ENCODE data around the gene DNAH5.

The DNAH5 gene

GRCh38 chr5:13692172-13692571, 252.3 kb downstream of the DNAH5 start:
- no peak for DNase-seq

GRCh38 chr5:13676531-13676930, 268.0 kb downstream of the DNAH5 start:
- DNase-seq: no peak

- DNase-seq: no peak
These were observed 270.1 kb downstream of the DNAH5 start for GRCh38 chr5:13674391-13674790.

- DNase-seq: no peak
These were observed 271.0 kb downstream of the DNAH5 start for GRCh38 chr5:13673511-13673910.

GRCh38 chr5:13664377-13664776, 280.1 kb downstream of the DNAH5 start:
- DNase-seq: no peak

GRCh38 chr5:13662626-13663025, 281.9 kb downstream of the DNAH5 start:
- DNase-seq: no peak

- DNase-seq: no peak
These were observed 283.2 kb downstream of the DNAH5 start for GRCh38 chr5:13661272-13661671.

- DNase-seq: no peak
These were observed 284.4 kb downstream of the DNAH5 start for GRCh38 chr5:13660072-13660471.

- DNase-seq: no peak
These were observed 285.1 kb downstream of the DNAH5 start for GRCh38 chr5:13659391-13659790.

- no peak for DNase-seq
These were observed 285.7 kb downstream of the DNAH5 start for GRCh38 chr5:13658761-13659160.

GRCh38 chr5:13658152-13658551, 286.3 kb downstream of the DNAH5 start:
- DNase-seq: no peak

- no peak for DNase-seq
These were observed 290.8 kb downstream of the DNAH5 start for GRCh38 chr5:13653709-13654108.

GRCh38 chr5:13649656-13650055, 294.8 kb downstream of the DNAH5 start:
- DNase-seq: no peak

- no peak for DNase-seq
These were observed 295.7 kb downstream of the DNAH5 start for GRCh38 chr5:13648822-13649221.

- no peak for DNase-seq
These were observed 300.8 kb downstream of the DNAH5 start for GRCh38 chr5:13643734-13644133.

GRCh38 chr5:13643196-13643595, 301.3 kb downstream of the DNAH5 start:
- DNase-seq: no peak

Data from activated CD4-positive, CD25-positive, alpha-beta regulatory T cell treated with anti-CD3 and anti-CD28 coated beads, Interleukin-2, amount 50 U/mL, for 72 hours (primary cell).